ENCODE results near the gene GARNL3. TPM values are rescaled to one million over a fixed set of nuclear protein-coding genes. Genes with fewer than 3 reads are reported as not detected.
A peak's percentile ranks its signal among the peaks of the same experiment; 100 is the strongest.

GARNL3 gene
- total and polyA plus RNA-seq, 2 of the 13 experiments (the other 11 are each of a cell fraction or from before 2014, with no cell fraction given) = 3.9 to 11.0 TPM

- TF ChIP-seq TERF1 (CRISPR knock-in tag; IDR thresholded peaks at IDR 0.05) = no peak
- TF ChIP-seq ZNF773 (CRISPR knock-in tag; IDR thresholded peaks at IDR 0.05; ENCODE audit: borderline replicate concordance) = no peak
- TF ChIP-seq ZNF703 (CRISPR knock-in tag; IDR thresholded peaks at IDR 0.05; ENCODE audit: borderline replicate concordance) = no peak
- no peak for TF ChIP-seq DPF2 (CRISPR knock-in tag; IDR thresholded peaks at IDR 0.05; ENCODE audit: borderline replicate concordance, low read depth)
- no peak for TF ChIP-seq SNAPC5 (CRISPR knock-in tag; IDR thresholded peaks at IDR 0.05; ENCODE audit: borderline replicate concordance)
- TF ChIP-seq ETV5 (CRISPR knock-in tag; IDR thresholded peaks at IDR 0.05; ENCODE audit: borderline replicate concordance) = 0 out of 2 replicates have a peak, but pooled peaks have one; percentile 1
- peak; percentile 47; the same call in 1 of the 2 replicates for TF ChIP-seq HOXD1 (CRISPR knock-in tag; IDR thresholded peaks at IDR 0.05)
- 0 out of 2 replicates have a peak, but pooled peaks have one; percentile 31 for TF ChIP-seq ZNF501 (CRISPR knock-in tag; IDR thresholded peaks at IDR 0.05)
- 0 out of 2 replicates have a peak, but pooled peaks have one; percentile 3 for TF ChIP-seq NFKB2 (CRISPR knock-in tag; IDR thresholded peaks at IDR 0.05; ENCODE audit: borderline replicate concordance)
- no peak for TF ChIP-seq TOPORS (CRISPR knock-in tag; IDR thresholded peaks at IDR 0.05)
Observed at GRCh38 chr9:127398275-127398647, 133.7 kb downstream of the GARNL3 start (continued).

- Histone ChIP-seq H3K79me2 (ENCODE audit: insufficient read depth, low read length) (peaks cover 27% of the 10 kb centered on the region), H3K9me3 (ENCODE audit: low read length) (no peaks in the 10 kb centered on the region), H3K9ac (ENCODE audit: insufficient read depth, low read depth, low read length) (peak overlapping the region; percentile 90), H3K27ac (ENCODE audit: extremely low read length, insufficient read depth, low read length) (peak overlapping the region; percentile 89), H2AFZ (ENCODE audit: low read length) (no peak overlapping the region), H3K27me3 (ENCODE audit: control insufficient read depth in 1 of 2, insufficient read depth in 2 of 2, low read length in 2 of 2) (no peaks in the 10 kb centered on the region), H3K4me1 (ENCODE audit: insufficient read depth, low read length) (peaks cover 53% of the 10 kb centered on the region), H3K4me2 (ENCODE audit: low read depth, low read length) (peak overlapping the region; percentile 94), H4K20me1 (ENCODE audit: insufficient read depth, low read length) (peaks cover 10% of the 10 kb centered on the region; the same call in 1 of the 2 replicates), H3K36me3 (replicated peaks in 1 of 2; ENCODE audit: control insufficient read depth in 1 of 2, insufficient read depth in 2 of 2, low read length in 2 of 2) (peaks cover 18 to 36% of the 10 kb centered on the region in 2 experiments; a peak in 4 of 5 replicates), H3K4me3 (replicated peaks in 1 of 3; ENCODE audit: insufficient read depth in 1 of 3, low read depth in 2 of 3, low read length in 3 of 3) (peak overlapping the region; percentile 86 to 96 (median 88))
- in situ Hi-C loops (cut with HindIII; ENCODE audit: extremely low pct_ligation_motif_present, low pct_unique_long_range_greater_than_20kb) = loop anchor here (5.0 kb wide), 2 partner anchors 37 to 187 kb away; no protein-coding TSS in a partner anchor
- BruUV-seq (replicated peaks) = TSS peak; percentile 47
- intact Hi-C loops (cut with micrococcal nuclease; ENCODE audit: unreplicated experiment) = loop anchor here (1.0 to 10.0 kb wide), 4 partner anchors 38 to 185 kb away; no protein-coding TSS in a partner anchor
- CTCF ChIA-PET (ENCODE audit: low intra/inter-chr PET ratio, low total read pairs) = interaction anchor here (0.6 to 2.6 kb wide), 5 partner anchors 14 to 88 kb away, joined by 3 to 32 read pairs (median 5); no protein-coding TSS in a partner anchor
- TF ChIP-seq ZFP36L1 (CRISPR knock-in tag; IDR thresholded peaks at IDR 0.05) (no peak), SPEN (CRISPR knock-in tag; IDR thresholded peaks at IDR 0.05; ENCODE audit: low read depth) (no peak), REPIN1 (CRISPR knock-in tag; IDR thresholded peaks at IDR 0.05; ENCODE audit: borderline replicate concordance, low read depth) (no peak), POLR2G (IDR thresholded peaks at IDR 0.05; ENCODE audit: low read depth, low read length) (0 out of 2 replicates have a peak, but pooled peaks have one; percentile 3)
- ATAC-seq (no peak), DNase-seq (ENCODE audit: low spot score) (no peak), FAIRE-seq (no peak)
- POLR2A ChIA-PET = interaction anchor here (0.5 to 5.4 kb wide), 8 partner anchors 8 to 1505 kb away, joined by 3 to 159 read pairs (median 6); partner anchors contain the start of gene ZNF79
- WGBS (ENCODE audit: low lambda C conversion rate) = 69% methylated on average over 11 of the region's 13 CpGs
Observed at GRCh38 chr9:127398715-127399400, 134.3 kb downstream of the GARNL3 start.
